Measurements from ENCODE around the gene CTR9. TPM values are rescaled to one million over a fixed set of nuclear protein-coding genes. Genes with fewer than 3 reads are reported as not detected.

Gene CTR9
- polyA plus RNA-seq, 1 of the 3 experiments (the other 2 are of a cell fraction): 10.1 TPM

GRCh38 chr11:10763766-10764165 lies 12.7 kb downstream of the CTR9 start (continued):
- TF ChIP-seq EZH2phosphoT487 (IDR thresholded peaks at IDR 0.05; ENCODE audit: borderline replicate concordance, low read depth) (no peak), PBX3 (IDR thresholded peaks at IDR 0.05) (no peak)

DNA sequence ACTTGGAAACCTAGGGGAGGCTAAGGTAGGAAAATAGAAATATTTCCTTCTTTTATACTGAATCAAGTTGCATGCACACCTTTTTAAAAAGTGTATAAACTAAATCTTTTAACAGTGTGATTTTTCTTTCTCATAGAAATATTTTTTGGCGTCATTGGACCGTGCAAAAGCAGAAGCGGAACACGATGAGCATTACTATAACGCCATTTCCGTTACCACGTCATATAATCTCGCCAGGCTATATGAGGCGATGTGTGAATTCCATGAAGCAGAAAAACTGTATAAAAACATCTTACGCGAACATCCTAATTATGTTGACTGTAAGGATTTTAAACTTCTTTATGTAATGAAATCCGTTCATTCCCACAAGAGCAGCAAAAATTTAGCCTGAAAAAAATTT lies 13.4 kb downstream of the CTR9 start:
- Histone ChIP-seq H2AFZ (ENCODE audit: low read depth) (no peak overlapping the region), H3K27ac (ENCODE audit: low read depth in 2 of 2, low read length in 1 of 2) (no peak overlapping the region; a peak in 1 of 4 replicates), H3K4me2 (no peak overlapping the region), H3K9me3 (no peaks in the 10 kb centered on the region), H3K79me2 (ENCODE audit: insufficient read depth) (no peaks in the 10 kb centered on the region), H3K9me2 (no peaks in the 10 kb centered on the region), H3F3A (replicated peaks; ENCODE audit: insufficient read depth) (peaks cover 2% of the 10 kb centered on the region), H4K20me1 (ENCODE audit: insufficient read depth) (no peaks in the 10 kb centered on the region), H3K9ac (no peak overlapping the region), H3K36me3 (replicated peaks in 1 of 2; ENCODE audit: control insufficient read depth in 1 of 2, insufficient read depth in 2 of 2, low read length in 1 of 2) (peaks cover 58 to 62% of the 10 kb centered on the region in 2 experiments), H3K27me3 (ENCODE audit: insufficient read depth) (no peaks in the 10 kb centered on the region), H3K4me3 (ENCODE audit: low read depth in 2 of 2, low read length in 1 of 2) (no peak overlapping the region), H3K4me1 (ENCODE audit: control insufficient read depth in 1 of 2, insufficient read depth in 2 of 2, low read depth in 1 of 2, low read length in 1 of 2) (peaks cover 0 to 7% of the 10 kb centered on the region in 2 experiments; a peak in 2 of 4 replicates)
- TF ChIP-seq SIN3A (IDR thresholded peaks at IDR 0.05; ENCODE audit: borderline replicate concordance, low read depth, low read length) (no peak), RFX5 (IDR thresholded peaks at IDR 0.05; ENCODE audit: low read length) (no peak), POLR2AphosphoS5 (IDR thresholded peaks at IDR 0.05; ENCODE audit: low read depth, low read length) (no peak), TCF12 (IDR thresholded peaks at IDR 0.05) (no peak), ELF1 (IDR thresholded peaks at IDR 0.05) (no peak), FOXJ3 (CRISPR knock-in tag; IDR thresholded peaks at IDR 0.05) (no peak), SMC3 (IDR thresholded peaks at IDR 0.05; ENCODE audit: low read depth, low read length) (no peak), RAD21 (IDR thresholded peaks at IDR 0.05; ENCODE audit: low read length) (no peak), NRF1 (IDR thresholded peaks at IDR 0.05; ENCODE audit: low read depth, low read length) (no peak), GABPA (IDR thresholded peaks at IDR 0.05; ENCODE audit: low read depth) (no peak), MXI1 (IDR thresholded peaks at IDR 0.05; ENCODE audit: low read depth, low read length) (no peak)
- TF ChIP-seq, protein P1, sequence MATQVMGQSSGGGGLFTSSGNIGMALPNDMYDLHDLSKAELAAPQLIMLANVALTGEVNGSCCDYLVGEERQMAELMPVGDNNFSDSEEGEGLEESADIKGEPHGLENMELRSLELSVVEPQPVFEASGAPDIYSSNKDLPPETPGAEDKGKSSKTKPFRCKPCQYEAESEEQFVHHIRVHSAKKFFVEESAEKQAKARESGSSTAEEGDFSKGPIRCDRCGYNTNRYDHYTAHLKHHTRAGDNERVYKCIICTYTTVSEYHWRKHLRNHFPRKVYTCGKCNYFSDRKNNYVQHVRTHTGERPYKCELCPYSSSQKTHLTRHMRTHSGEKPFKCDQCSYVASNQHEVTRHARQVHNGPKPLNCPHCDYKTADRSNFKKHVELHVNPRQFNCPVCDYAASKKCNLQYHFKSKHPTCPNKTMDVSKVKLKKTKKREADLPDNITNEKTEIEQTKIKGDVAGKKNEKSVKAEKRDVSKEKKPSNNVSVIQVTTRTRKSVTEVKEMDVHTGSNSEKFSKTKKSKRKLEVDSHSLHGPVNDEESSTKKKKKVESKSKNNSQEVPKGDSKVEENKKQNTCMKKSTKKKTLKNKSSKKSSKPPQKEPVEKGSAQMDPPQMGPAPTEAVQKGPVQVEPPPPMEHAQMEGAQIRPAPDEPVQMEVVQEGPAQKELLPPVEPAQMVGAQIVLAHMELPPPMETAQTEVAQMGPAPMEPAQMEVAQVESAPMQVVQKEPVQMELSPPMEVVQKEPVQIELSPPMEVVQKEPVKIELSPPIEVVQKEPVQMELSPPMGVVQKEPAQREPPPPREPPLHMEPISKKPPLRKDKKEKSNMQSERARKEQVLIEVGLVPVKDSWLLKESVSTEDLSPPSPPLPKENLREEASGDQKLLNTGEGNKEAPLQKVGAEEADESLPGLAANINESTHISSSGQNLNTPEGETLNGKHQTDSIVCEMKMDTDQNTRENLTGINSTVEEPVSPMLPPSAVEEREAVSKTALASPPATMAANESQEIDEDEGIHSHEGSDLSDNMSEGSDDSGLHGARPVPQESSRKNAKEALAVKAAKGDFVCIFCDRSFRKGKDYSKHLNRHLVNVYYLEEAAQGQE (IDR thresholded peaks at IDR 0.05; ENCODE audit: low read depth, low read length): no peak
- 93% methylated on average over 12 of the region's 12 CpGs for WGBS (ENCODE audit: low lambda C conversion rate)
- DNase-seq: no peak
- CTCF ChIA-PET: interaction anchor here (1.1 to 1.4 kb wide), 2 partner anchors 13 kb away, joined by 3 to 4 read pairs; partner anchors contain the start of gene CTR9
- POLR2A ChIA-PET: no interaction called here

Measured in SK-N-SH (cell line).